Jurkat, Clone E6-1 (cell line): ENCODE data around the gene ZNF282.
"Not testable (repeated sequence)": the region's sequence is repeated elsewhere in the genome, so short reads cannot be mapped to it uniquely, and the experiment has no call there.

Experiments used
- DNase-seq: peaks from one replicate; pipeline ENCODE4 v3.0.0-alpha.2; 2011; ENCODE audit warnings: low read depth, low spot score
- H3K4me3 ChIP-seq: 2 replicates; pipeline ENCODE4 v1.5.1; 2011; ENCODE audit warnings: mild to moderate bottlenecking, low read length, control low read depth, moderate library complexity

The ZNF282 gene

DNA sequence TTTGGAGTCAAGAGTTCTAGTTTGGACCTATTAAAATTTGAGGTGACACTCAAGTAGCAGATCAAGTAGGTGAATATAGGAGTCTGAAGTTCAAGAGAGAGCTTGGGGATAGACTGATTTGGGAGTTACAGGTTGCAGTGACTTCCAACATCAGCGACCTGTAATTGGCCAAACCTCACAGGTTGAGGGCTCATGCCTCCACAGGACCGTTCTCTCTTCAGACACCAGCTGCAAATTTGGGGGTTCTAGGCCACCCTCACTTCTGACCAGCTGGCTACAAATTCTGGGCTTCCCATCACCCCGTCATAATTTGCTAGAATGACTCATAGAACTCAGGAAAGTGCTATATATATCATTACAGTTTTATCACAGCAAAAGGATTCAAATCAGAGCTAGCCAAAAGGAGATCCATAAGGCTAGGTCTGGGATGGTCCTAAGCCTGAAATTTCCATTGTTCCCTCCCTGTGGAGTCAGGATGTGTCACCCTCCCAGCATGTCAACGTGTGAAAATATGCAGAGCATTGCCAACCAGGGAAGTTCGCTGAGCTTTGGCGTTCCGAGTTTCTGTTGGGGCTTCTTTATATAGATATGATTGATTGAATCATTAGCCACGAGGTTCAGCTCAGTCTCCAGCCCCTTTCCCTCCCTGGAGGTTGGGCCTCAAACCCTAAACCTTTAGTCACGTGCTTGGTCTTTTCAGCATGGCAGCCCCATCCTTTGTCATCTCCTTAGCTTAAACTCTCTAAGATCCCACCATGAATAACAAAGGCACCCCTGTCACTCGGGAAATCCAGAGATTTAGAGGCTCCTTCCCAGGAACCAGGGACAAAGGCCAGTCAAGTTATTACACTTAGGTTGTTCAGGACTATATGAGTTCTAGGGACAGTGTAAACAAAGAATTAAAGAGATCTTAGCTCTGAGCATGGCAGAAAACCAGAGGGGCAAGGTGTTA is 23.4 kb downstream of the ZNF282 start:
- no peak for DNase-seq
- no peak overlapping the region for H3K4me3 ChIP-seq

GRCh38 chr7:149220534-149220933 is 25.2 kb downstream of the ZNF282 start:
- no peak for DNase-seq
- H3K4me3 ChIP-seq: no peak overlapping the region

DNA sequence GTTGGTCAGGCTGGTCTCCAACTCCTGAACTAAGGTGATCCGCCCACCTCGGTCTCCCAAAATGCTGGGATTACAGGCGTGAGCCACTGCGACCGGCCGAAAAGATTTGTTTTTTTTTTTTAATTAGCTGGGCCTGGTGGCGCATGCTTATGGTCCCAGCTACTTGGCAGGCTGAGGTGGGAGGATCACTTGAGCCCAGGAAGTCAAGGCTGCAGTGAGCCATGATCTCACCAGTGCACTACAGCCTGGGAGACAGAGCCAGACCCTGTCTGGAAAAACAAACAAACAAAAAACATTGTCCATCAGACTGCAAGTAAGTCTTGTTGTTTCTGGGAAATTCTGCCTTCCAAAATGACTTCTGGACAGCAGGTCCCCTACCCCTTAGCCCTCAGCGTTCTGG is 27.8 kb downstream of the ZNF282 start:
- no peak overlapping the region for H3K4me3 ChIP-seq
- DNase-seq: no peak

DNA sequence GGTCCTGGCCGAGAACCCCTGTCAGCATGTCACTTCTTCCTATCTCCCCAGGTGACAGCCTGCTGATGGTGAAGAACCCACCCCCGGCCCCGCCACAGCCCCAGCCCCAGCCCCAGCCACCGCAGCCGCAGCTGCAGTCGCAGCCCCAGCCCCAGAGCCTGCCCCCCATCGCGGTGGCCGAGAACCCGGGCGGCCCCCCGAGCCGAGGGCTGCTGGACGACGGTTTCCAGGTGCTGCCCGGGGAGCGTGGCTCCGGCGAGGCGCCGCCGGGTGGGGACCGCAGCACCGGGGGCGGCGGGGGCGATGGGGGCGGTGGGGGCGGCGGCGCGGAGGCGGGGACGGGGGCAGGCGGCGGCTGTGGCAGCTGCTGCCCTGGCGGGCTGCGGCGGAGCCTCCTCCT is 28.4 kb downstream of the ZNF282 start:
- DNase-seq: no peak
- no peak overlapping the region for H3K4me3 ChIP-seq

DNA sequence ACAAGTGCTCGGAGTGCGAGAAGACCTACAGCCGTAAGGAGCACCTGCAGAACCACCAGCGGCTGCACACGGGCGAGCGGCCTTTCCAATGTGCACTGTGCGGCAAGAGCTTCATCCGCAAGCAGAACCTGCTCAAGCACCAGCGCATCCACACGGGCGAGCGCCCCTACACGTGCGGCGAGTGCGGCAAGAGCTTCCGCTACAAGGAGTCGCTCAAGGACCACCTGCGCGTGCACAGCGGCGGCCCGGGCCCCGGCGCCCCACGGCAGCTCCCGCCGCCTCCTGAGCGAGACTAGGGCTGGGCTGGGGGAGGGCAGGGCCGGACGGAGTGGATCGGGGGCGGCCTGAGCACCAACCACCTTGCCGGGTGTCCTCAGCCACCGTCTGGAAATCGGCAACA is 29.0 kb downstream of the ZNF282 start:
- no peak for DNase-seq

GRCh38 chr7:149225106-149225505 is 29.8 kb downstream of the ZNF282 start:
- no peak for DNase-seq
- no peak overlapping the region for H3K4me3 ChIP-seq

More for the DNA sequence above, 29.0 kb downstream of the ZNF282 start:
- H3K4me3 ChIP-seq: no peak overlapping the region

- no peak overlapping the region for H3K4me3 ChIP-seq
- DNase-seq: no peak
Measured at GRCh38 chr7:149225656-149226055, 30.3 kb downstream of the ZNF282 start.

DNA sequence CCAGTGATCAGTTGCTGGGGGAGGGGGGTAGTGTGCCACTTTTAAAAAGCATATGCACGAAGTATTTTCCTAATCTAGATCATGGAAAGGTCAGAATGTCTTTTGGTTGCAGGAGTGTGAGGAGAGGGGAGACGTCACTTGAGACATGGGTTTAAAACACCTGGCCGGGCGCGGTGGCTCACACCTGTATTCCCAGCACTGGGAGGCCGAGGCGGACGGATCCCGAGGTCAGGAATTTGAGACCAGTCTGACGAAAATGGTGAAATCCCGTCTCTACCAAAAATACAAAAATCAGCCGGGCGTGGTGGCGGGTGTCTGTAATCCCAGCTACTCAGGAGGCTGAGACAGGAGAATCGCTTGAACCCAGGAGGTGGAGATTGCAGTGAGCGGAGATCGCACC is 31.0 kb downstream of the ZNF282 start:
- not testable (repeated sequence) for H3K4me3 ChIP-seq

DNA sequence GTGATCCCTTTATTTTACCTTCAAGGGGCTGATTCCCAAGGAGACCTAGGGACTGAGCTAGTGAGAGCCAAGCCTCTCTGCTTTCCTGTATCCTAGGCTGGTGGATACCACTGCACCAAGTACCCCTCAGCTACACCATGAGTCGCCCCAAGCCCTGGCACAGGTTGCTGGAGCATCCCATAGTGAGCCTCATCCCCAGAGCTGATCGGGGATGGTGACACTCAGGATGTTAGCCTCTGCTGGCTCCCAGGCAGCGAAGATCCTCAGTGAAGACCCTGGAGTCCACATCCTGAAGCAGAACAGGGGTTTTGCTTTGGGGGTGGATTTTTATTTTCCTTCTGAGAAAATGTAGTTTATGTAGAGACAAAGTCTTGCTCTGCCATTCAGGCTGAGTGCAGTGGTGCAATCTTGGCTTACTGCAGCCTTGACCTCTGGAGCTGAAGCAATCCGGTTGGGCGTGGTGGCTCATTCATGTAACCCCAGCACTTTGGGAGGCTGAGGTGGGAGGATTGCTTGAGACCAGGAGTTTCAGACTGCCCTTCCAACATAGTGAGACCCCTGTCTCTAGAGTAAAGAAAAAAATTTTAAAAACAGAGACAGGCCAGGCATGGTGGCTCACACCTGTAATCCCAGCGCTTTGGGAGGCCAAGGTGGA is 31.6 kb downstream of the ZNF282 start:
- no peak overlapping the region for H3K4me3 ChIP-seq
- no peak for DNase-seq

More for the DNA sequence above, 31.0 kb downstream of the ZNF282 start:
- not testable (repeated sequence) for DNase-seq

GRCh38 chr7:149228831-149229471 is 33.6 kb downstream of the ZNF282 start:
- H3K4me3 ChIP-seq: no peak overlapping the region
- DNase-seq: no peak

DNA sequence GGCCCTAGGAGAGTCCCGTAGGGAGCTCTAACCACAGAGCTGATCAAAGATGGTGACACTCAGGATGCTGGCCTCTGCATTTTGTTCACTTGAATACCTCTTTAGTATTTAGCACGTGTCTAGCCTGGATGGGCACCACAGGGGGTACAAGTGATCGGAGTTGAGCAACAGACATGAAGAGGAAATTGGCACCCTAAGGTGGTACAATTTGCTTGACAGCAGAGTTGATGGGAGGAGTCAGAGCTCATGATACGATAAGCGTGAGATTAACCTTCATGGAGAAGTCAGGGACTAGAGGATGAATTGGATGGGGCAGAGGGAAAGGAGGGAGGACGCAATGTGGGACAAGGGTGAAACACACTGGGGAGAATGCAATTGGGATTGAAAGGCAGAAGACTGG is 34.2 kb downstream of the ZNF282 start:
- no peak for DNase-seq
- no peak overlapping the region for H3K4me3 ChIP-seq

- H3K4me3 ChIP-seq: no peak overlapping the region
- DNase-seq: no peak
Measured at GRCh38 chr7:149232362-149232761, 37.0 kb downstream of the ZNF282 start.

- not testable (repeated sequence) for H3K4me3 ChIP-seq, DNase-seq
Measured at GRCh38 chr7:149233655-149234204, 38.4 kb downstream of the ZNF282 start.

- no peak overlapping the region for H3K4me3 ChIP-seq
- no peak for DNase-seq
Measured at GRCh38 chr7:149237502-149237901, 42.2 kb downstream of the ZNF282 start.

DNA sequence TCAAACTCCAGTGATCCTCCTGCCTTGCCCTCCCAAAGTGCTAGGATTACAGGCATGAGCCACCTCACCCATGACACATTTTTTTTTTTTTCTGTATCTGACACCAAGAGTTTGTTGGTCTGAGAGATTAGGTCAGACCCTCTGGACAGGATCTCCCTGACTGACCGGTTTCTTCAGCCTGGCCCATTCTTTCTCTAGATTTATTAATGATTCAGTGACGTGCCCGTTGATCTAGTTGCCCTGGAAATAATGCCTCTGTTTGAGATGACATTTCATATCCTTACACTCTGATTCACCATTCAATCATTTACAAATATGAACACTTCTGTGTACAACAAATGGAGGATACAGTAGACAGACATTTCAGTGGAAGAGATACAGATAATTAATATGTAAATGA is 42.7 kb downstream of the ZNF282 start:
- DNase-seq: no peak
- no peak overlapping the region for H3K4me3 ChIP-seq

- peak within 1 kb of the TSS; percentile 95 for H3K4me3 ChIP-seq
- DNase-seq: peak; percentile 81
Measured at GRCh38 chr7:149239345-149240143, 44.2 kb downstream of the ZNF282 start, which contains the start of gene ZNF212. Gene ZNF212, plus strand, starts transcription at chr7:149239651. Its CDS starts 128 bp downstream, at chr7:149239779.

- DNase-seq: no peak
- peak overlapping the region; percentile 95 for H3K4me3 ChIP-seq
Measured at GRCh38 chr7:149240637-149241036, 45.3 kb downstream of the ZNF282 start.

- no peak for DNase-seq
- H3K4me3 ChIP-seq: no peak overlapping the region
Measured at GRCh38 chr7:149241696-149242095, 46.4 kb downstream of the ZNF282 start.

DNA sequence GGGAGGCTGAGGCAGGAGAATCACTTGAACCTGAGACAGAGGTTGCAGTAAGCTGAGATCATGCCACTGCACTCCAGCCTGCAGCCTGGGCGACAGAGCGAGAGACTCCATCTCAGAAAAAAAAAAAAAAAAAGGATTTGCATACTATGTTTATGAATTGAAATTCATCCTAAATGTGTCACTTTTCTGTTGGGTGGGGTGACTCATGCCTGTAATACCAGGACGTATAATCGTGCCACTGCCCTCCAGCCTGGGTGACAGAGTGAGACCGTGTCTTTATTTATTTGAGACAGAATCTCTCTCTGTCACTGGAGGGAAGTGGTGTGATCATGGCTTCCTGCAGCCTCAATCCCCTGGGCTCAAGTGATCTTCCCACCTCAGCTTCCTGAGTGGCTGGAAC is 49.9 kb downstream of the ZNF282 start:
- no peak for DNase-seq
- no peak overlapping the region for H3K4me3 ChIP-seq
